ENCODE data around the gene MSANTD1. TPM values are rescaled to one million over a fixed set of nuclear protein-coding genes. Genes with fewer than 3 reads are reported as not detected.
A peak's percentile ranks its signal among the peaks of the same experiment; 100 is the strongest.

The MSANTD1 gene
- total and polyA plus RNA-seq, 8 donors: 0.31 to 5.8 (median 2.6) TPM; not detected in 2

- no peaks in the 10 kb centered on the region for H3K27me3 ChIP-seq
- DNase-seq: peak in 1 of 2 donors; percentile 62
- intact Hi-C loops (cut with DNase I; ENCODE audit: low total_unique reads): no loop called here
- TF ChIP-seq POLR2A (IDR thresholded peaks at IDR 0.05) (no peak), EP300 (IDR thresholded peaks at IDR 0.05) (no peak), CTCF (IDR thresholded peaks at IDR 0.05) (no peak), POLR2AphosphoS5 (IDR thresholded peaks at IDR 0.05) (no peak)
- 85 to 88% (median 85%) methylated on average over 24 to 29 of the region's 29 CpGs for WGBS, 5 donors
- no peak overlapping the region for H3K4me3 ChIP-seq
- peaks cover 38 to 90% (median 81%) of the 10 kb centered on the region in 4 donors for H3K36me3 ChIP-seq
- H3K4me1 ChIP-seq: peaks cover 6 to 26% (median 9%) of the 10 kb centered on the region in 4 donors
- H3K27ac ChIP-seq: peak overlapping the region in 2 of 5 donors; percentile 54 to 81
- no peaks in the 10 kb centered on the region for H3K9me3 ChIP-seq
Measured at GRCh38 chr4:3239998-3240920, 8.7 kb upstream of the MSANTD1 start.

- Histone ChIP-seq H3K27ac (peak overlapping the region in 4 of 5 donors; percentile 26 to 81 (median 58)), H3K4me1 (peaks cover 6 to 28% (median 9%) of the 10 kb centered on the region in 4 donors), H3K36me3 (peaks cover 30 to 83% (median 74%) of the 10 kb centered on the region in 4 donors), H3K9me3 (no peaks in the 10 kb centered on the region), H3K27me3 (no peaks in the 10 kb centered on the region), H3K4me3 (no peak overlapping the region)
- DNase-seq: no peak
- TF ChIP-seq POLR2A (IDR thresholded peaks at IDR 0.05): no peak
- TF ChIP-seq CTCF (IDR thresholded peaks at IDR 0.05): no peak
- TF ChIP-seq POLR2AphosphoS5 (IDR thresholded peaks at IDR 0.05): no peak
- TF ChIP-seq EP300 (IDR thresholded peaks at IDR 0.05): no peak
- intact Hi-C loops (cut with DNase I; ENCODE audit: low total_unique reads): no loop called here
- WGBS, 5 donors: 75 to 87% (median 85%) methylated on average over 9 to 13 of the region's 13 CpGs
Measured at GRCh38 chr4:3240936-3241522, 7.9 kb upstream of the MSANTD1 start.

- no peak overlapping the region for H3K4me3 ChIP-seq
- intact Hi-C loops (cut with DNase I; ENCODE audit: low total_unique reads): no loop called here
- H3K27ac ChIP-seq: peak overlapping the region in 4 of 5 donors; percentile 26 to 81 (median 58)
- H3K27me3 ChIP-seq: no peaks in the 10 kb centered on the region
- peaks cover 28 to 73% (median 64%) of the 10 kb centered on the region in 4 donors for H3K36me3 ChIP-seq
- whole genome bisulfite sequencing, 5 donors: 62 to 79% (median 72%) methylated on average over 17 of the region's 17 CpGs
- DNase-seq: peak in 1 of 2 donors; percentile 93
- H3K9me3 ChIP-seq: no peaks in the 10 kb centered on the region
- H3K4me1 ChIP-seq: peaks cover 6 to 35% (median 9%) of the 10 kb centered on the region in 4 donors
- TF ChIP-seq POLR2AphosphoS5 (IDR thresholded peaks at IDR 0.05) (peak in 1 of 3 donors; percentile 63), EP300 (IDR thresholded peaks at IDR 0.05) (no peak)
Measured at GRCh38 chr4:3241898-3242524, 6.9 kb upstream of the MSANTD1 start.

GRCh38 chr4:3243136-3243780 is 5.7 kb upstream of the MSANTD1 start:
- Histone ChIP-seq H3K36me3 (peaks cover 26 to 61% (median 53%) of the 10 kb centered on the region in 4 donors), H3K27ac (peak overlapping the region in 1 of 5 donors; percentile 81)
- TF ChIP-seq EP300 (IDR thresholded peaks at IDR 0.05): no peak

More at GRCh38 chr4:3243136-3243780, 5.7 kb upstream of the MSANTD1 start:
- DNase-seq: peak in 1 of 2 donors; percentile 54
- H3K4me3 ChIP-seq: no peak overlapping the region
- intact Hi-C loops (cut with DNase I; ENCODE audit: low total_unique reads): no loop called here
- H3K4me1 ChIP-seq: peaks cover 6 to 35% (median 9%) of the 10 kb centered on the region in 4 donors
- no peaks in the 10 kb centered on the region for H3K9me3 ChIP-seq
- no peaks in the 10 kb centered on the region for H3K27me3 ChIP-seq
- WGBS, 5 donors: 70 to 80% (median 76%) methylated on average over 14 to 23 of the region's 23 CpGs
